Heart right ventricle (tissue), 16 donors: Measurements from ENCODE around the gene TFB2M. TPM values are rescaled to one million over a fixed set of nuclear protein-coding genes. Genes with fewer than 3 reads are reported as not detected.

Experiments used
- ATAC-seq, 8 donors: fragments of 200-7000 bp; cut with Tn5 transposase; one replicate each; pipeline ENCODE4 v1.9.1; 2020; ENCODE audit warnings: mild to moderate bottlenecking in 8 of 8, moderate library complexity in 8 of 8, moderate number of reproducible peaks in 1 of 8
- DNase-seq, 2 donors: peaks; one replicate each; pipeline ENCODE4 v3.0.0-alpha.2; 2020
- H3K27ac ChIP-seq, 10 donors: fragments of 200-600 bp; sonication (generic) in 2 of 10; one replicate each; pipeline versions ENCODE4 v1.5.0 to v1.8.0; 2020 to 2022; ENCODE audit warnings: mild to moderate bottlenecking in 3 of 10
- H3K27me3 ChIP-seq, 7 donors: fragments of 200-600 bp; one replicate each; pipeline ENCODE4 v1.8.0; 2021 to 2022; ENCODE audit warnings: mild to moderate bottlenecking in 2 of 7
- H3K36me3 ChIP-seq, 9 donors: fragments of 200-600 bp; sonication (generic) in 1 of 9; one replicate each; pipeline versions ENCODE4 v1.5.0 to v1.8.0; 2020 to 2022; ENCODE audit warnings: mild to moderate bottlenecking in 2 of 9
- H3K4me1 ChIP-seq, 9 donors: fragments of 200-600 bp; sonication (generic) in 1 of 9; one replicate each; pipeline versions ENCODE4 v1.5.0 to v1.8.0; 2020 to 2022; ENCODE audit warnings: mild to moderate bottlenecking in 4 of 9
- H3K4me3 ChIP-seq, 10 donors: fragments of 200-600 bp; sonication (generic) in 2 of 10; one replicate each; pipeline versions ENCODE4 v1.5.0 to v1.8.0; 2020 to 2022; ENCODE audit warnings: mild to moderate bottlenecking in 7 of 10, moderate library complexity in 2 of 10
- H3K9me3 ChIP-seq, 11 donors: fragments of 200-600 bp in 10 of 11; sonication (generic) in 2 of 11; one replicate each; pipeline versions ENCODE4 v1.5.0 to v1.8.0; 2013 to 2022; ENCODE audit warnings: mild to moderate bottlenecking in 2 of 11, control low read depth in 1 of 11, moderate library complexity in 1 of 11
- CTCF ChIP-seq, 9 donors: fragments of 200-600 bp; sonication (generic) in 2 of 9; IDR thresholded peaks; one replicate each; pipeline versions ENCODE4 v1.5.0 to v1.8.0; 2021 to 2022; ENCODE audit warnings: antibody characterized with exemption in 9 of 9, mild to moderate bottlenecking in 5 of 9, moderate library complexity in 1 of 9
- WGBS, 2 donors: extraction: QIAGEN DNeasy Blood & Tissue Kit; methylation state at CpG; one replicate each; pipeline ENCODE4 v1.1.7; 2013; ENCODE audit warnings: inconsistent platforms in 1 of 2; 5-methylcytosine and 5-hydroxymethylcytosine counted together
- intact Hi-C, 10 donors: fragments of 100-400 bp; cut with DNase I; formaldehyde crosslinking; loops; one replicate each; pipeline versions ENCODE4 v1.11.1 to v1.14.2; 2022
- polyA plus RNA-seq, 2 donors: library from polyadenylated mRNA; stranded (reverse); fragments of 200-250 nt; gene quantifications; one replicate each; pipeline ENCODE4 v1.2.3, GENCODE V29; 2013
- total RNA-seq, 10 donors: library from RNA; stranded (reverse); fragmentation: NEBNext Ultra II Directional in 3 of 10; extraction: Animal tissue kit (Norgen Biotek cat#: 25700) in 3 of 10; gene quantifications; one replicate each; pipeline versions ENCODE4 v1.2.1 to v1.2.4, GENCODE V29; 2021 to 2023
- donor health status: Arrhythmogenic right ventricular cardiomyopathy.
- donor health status: ischemic (EF 13 %, LVEDD 7.1; RV severe dilation, severe dysfunction).
- donor health status: healthy with polysubstance abuse.
- donor health status: DM: no; HTN: yes; CAD: no.
- donor health status: DM: no; HTN: no; CAD: no.
- donor health status: ischemic (EF 25% LVEDD 6.9; RV normal size, moderate dysfunction).
- donor health status: ischemic (EF 25% LVEDD 5.7; RV mildly dilated, moderate dysfunction).
- donor health status: healthy.
- donor health status: DM: yes; HTN: yes; CAD: no.
- donor health status: Ischemic cardiomyopathy.
- donor health status: ischemic (EF 35%, LVEDD 5.7; RV mildly dilated, moderate dysfunction).
- donor health status: nonischemic (EF 11% LVEDD 7.7; RV severe dilation, severe dysfunction).
- donor health status: DM: yes; HTN: yes; CAD: no.
- donor health status: PGD.
- donor health status: ischemic (EF 29% LVEDD 5.4; RV normal size, mild dysfunction).
- donor health status: nonischemic (EF 23%, LVEDD 6.1; RV moderate dilation, normal function).

Gene TFB2M
- total and polyA plus RNA-seq, 12 donors, result 2.9 to 16.5 (median 13.1) TPM

GRCh38 chr1:246510147-246511030 lies 55.7 kb downstream of the TFB2M start:
- WGBS, 2 donors, result 93 to 95% methylated on average over 12 to 13 of the region's 13 CpGs
- H3K4me3 ChIP-seq, result no peak overlapping the region
- no peak for ATAC-seq

GRCh38 chr1:246508897-246509688 lies 57.0 kb downstream of the TFB2M start:
- H3K27me3 ChIP-seq, result no peaks in the 10 kb centered on the region
- H3K9me3 ChIP-seq, result peaks cover 0 to 9% (median 0%) of the 10 kb centered on the region in 11 donors
- H3K4me3 ChIP-seq, result no peak overlapping the region
- intact Hi-C loops, result loop anchor here in 3 of 10 donors (5.0 to 10.0 kb wide), 2 partner anchors 48 to 246 kb away; no protein-coding TSS in a partner anchor
- ATAC-seq, result no peak
- no peak overlapping the region for H3K27ac ChIP-seq
- DNase-seq, result no peak
- H3K36me3 ChIP-seq, result no peaks in the 10 kb centered on the region
- WGBS, 2 donors, result 89% methylated on average over 26 of the region's 26 CpGs
- TF ChIP-seq CTCF (IDR thresholded peaks at IDR 0.05), result no peak
- H3K4me1 ChIP-seq, result peaks cover 0 to 17% (median 8%) of the 10 kb centered on the region in 9 donors

More at GRCh38 chr1:246510147-246511030, 55.7 kb downstream of the TFB2M start:
- DNase-seq, result no peak
- H3K27ac ChIP-seq, result no peak overlapping the region
- H3K9me3 ChIP-seq, result peaks cover 0 to 22% (median 13%) of the 10 kb centered on the region in 11 donors
- H3K27me3 ChIP-seq, result no peaks in the 10 kb centered on the region
- intact Hi-C loops, result no loop called here
- H3K36me3 ChIP-seq, result no peaks in the 10 kb centered on the region
- TF ChIP-seq CTCF (IDR thresholded peaks at IDR 0.05), result no peak
- peaks cover 0 to 17% (median 8%) of the 10 kb centered on the region in 9 donors for H3K4me1 ChIP-seq

- peak in 4 of 9 donors; percentile 17 to 41 (median 36) for TF ChIP-seq CTCF (IDR thresholded peaks at IDR 0.05)
- H3K27me3 ChIP-seq, result no peaks in the 10 kb centered on the region
- ATAC-seq (peak; percentile 96 to 99 (median 98)), DNase-seq (peak; percentile 71 to 84)
- no peaks in the 10 kb centered on the region for H3K9me3 ChIP-seq
- peak within 1 kb of the TSS in 9 of 10 donors; percentile 11 to 77 (median 49) for H3K27ac ChIP-seq
- 0 to 1% methylated on average over 71 to 79 of the region's 79 CpGs for WGBS, 2 donors
- H3K36me3 ChIP-seq, result no peaks in the 10 kb centered on the region
- H3K4me1 ChIP-seq, result peaks cover 0 to 17% (median 8%) of the 10 kb centered on the region in 9 donors
- intact Hi-C loops, result loop anchor here in 3 of 10 donors (5.0 to 10.0 kb wide), 2 partner anchors 50 to 248 kb away; no protein-coding TSS in a partner anchor
- peak within 1 kb of the TSS; percentile 71 to 96 (median 86) for H3K4me3 ChIP-seq
Observed at GRCh38 chr1:246506674-246507481, 59.2 kb downstream of the TFB2M start, which contains the start of gene SMYD3. TSS of gene SMYD3 (minus strand) at chr1:246507279.
